ENCODE results near the gene ADPGK. TPM values are rescaled to one million over a fixed set of nuclear protein-coding genes. Genes with fewer than 3 reads are reported as not detected.

Gene ADPGK
- total RNA-seq = 39.7 and 41.8 TPM in 2 replicates
- long read RNA-seq, transcript ADPGK-201 (7 exons, 2,557 nt) = major isoform, 12 of 102 reads
- long read RNA-seq, partial matches to known transcripts = 9 of 102 reads
- long read RNA-seq, other reads (novel, unspliced or antisense) = 81 of 102 reads

DNA sequence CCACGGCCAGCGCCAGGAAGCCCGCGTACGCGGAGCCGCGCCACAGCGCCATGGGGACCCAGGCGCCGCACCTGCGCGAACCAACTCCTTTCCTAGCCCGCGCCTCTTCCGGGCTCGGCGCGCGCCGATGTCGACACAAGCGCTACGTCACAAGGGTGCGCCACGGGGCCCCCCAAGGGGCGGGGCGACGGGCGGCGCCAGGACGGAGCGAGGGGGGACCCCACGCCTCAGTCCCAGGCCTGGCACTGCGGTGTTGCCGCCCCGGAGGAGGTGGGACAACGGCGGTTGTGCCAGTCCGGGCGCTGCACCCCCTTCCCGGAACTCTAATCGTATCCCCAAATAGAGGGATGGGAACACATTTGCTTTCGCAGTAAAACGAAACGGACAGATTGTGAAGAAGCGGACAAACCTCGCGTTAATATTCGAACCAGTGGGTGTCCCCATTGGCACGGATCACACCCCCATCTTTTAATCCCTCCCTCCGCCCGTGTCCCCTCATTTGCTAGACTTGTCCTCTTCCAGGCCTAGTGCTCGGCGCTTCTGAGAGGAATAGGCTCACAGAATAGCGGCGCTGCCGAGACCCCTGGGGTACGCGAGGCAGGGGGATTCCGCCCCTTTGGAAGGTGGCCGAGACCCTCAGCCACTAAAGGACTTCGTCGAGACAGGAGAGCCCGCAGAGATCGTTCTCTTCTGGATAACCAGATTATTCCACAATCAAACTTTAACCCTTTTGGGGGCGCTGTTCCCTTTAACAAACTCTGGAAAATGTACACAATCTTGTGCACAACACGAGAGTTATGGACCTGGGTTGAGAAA is at the start of gene ADPGK:
ADPGK (minus strand) TSS at position 119 of the 816 bp plus-strand sequence; CDS start at position 52, 67 bp downstream.
- peak; percentile 87 for DNase-seq (ENCODE audit: low read depth, low spot score)
- H3K9me3 Mint-ChIP-seq = no peaks in the 10 kb centered on the region
- no peaks in the 10 kb centered on the region for H3K27me3 Mint-ChIP-seq (ENCODE audit: low read depth)
- H3K36me3 Mint-ChIP-seq (ENCODE audit: low read depth) = no peaks in the 10 kb centered on the region
- H3K4me1 Mint-ChIP-seq = peaks cover 42% of the 10 kb centered on the region
- H3K4me3 Mint-ChIP-seq = peak within 1 kb of the TSS; percentile 95
- peak within 1 kb of the TSS; percentile 91 for H3K27ac Mint-ChIP-seq (ENCODE audit: unreplicated experiment)
- TF ChIP-seq, protein P1, sequence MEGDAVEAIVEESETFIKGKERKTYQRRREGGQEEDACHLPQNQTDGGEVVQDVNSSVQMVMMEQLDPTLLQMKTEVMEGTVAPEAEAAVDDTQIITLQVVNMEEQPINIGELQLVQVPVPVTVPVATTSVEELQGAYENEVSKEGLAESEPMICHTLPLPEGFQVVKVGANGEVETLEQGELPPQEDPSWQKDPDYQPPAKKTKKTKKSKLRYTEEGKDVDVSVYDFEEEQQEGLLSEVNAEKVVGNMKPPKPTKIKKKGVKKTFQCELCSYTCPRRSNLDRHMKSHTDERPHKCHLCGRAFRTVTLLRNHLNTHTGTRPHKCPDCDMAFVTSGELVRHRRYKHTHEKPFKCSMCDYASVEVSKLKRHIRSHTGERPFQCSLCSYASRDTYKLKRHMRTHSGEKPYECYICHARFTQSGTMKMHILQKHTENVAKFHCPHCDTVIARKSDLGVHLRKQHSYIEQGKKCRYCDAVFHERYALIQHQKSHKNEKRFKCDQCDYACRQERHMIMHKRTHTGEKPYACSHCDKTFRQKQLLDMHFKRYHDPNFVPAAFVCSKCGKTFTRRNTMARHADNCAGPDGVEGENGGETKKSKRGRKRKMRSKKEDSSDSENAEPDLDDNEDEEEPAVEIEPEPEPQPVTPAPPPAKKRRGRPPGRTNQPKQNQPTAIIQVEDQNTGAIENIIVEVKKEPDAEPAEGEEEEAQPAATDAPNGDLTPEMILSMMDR (conservative IDR thresholded peaks at IDR 0.05) = peak; percentile 71

DNA sequence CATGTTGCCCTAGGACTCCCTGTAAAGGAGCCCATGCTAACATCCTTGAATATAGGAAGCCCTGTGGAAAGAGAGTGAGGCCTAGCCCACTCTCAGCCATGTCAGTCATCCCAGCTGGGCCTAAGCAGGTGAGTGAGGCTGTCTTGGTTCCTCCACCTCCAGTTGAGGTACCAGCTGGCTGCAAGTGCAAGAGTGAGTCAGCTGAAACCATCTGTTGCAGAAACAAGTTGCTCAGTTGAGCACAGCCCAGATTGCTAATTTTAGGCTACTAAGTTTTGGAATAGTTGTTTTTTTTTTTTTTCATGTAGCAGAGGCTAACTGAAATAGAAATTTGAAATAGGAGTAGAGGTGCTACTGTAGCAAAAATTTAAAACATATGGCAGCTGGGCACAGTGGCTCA is 43.7 kb upstream of the ADPGK start:
- Mint-ChIP-seq H3K4me3 (no peak overlapping the region), H3K9me3 (peaks cover 6% of the 10 kb centered on the region), H3K4me1 (peaks cover 3% of the 10 kb centered on the region), H3K27me3 (ENCODE audit: low read depth) (peaks cover 2% of the 10 kb centered on the region), H3K36me3 (ENCODE audit: low read depth) (no peaks in the 10 kb centered on the region), H3K27ac (ENCODE audit: unreplicated experiment) (no peak overlapping the region)
- TF ChIP-seq, protein P1 (conservative IDR thresholded peaks at IDR 0.05) = no peak
- no peak for DNase-seq (ENCODE audit: low read depth, low spot score)

- Mint-ChIP-seq H3K27me3 (ENCODE audit: low read depth) (peaks cover 2% of the 10 kb centered on the region), H3K36me3 (ENCODE audit: low read depth) (no peaks in the 10 kb centered on the region), H3K4me1 (peaks cover 3% of the 10 kb centered on the region), H3K27ac (ENCODE audit: unreplicated experiment) (no peak overlapping the region), H3K9me3 (peaks cover 6% of the 10 kb centered on the region), H3K4me3 (no peak overlapping the region)
- TF ChIP-seq, protein P1 (conservative IDR thresholded peaks at IDR 0.05) = no peak
- no peak for DNase-seq (ENCODE audit: low read depth, low spot score)
Observed at GRCh38 chr15:72826611-72827010, 43.1 kb upstream of the ADPGK start.

DNA sequence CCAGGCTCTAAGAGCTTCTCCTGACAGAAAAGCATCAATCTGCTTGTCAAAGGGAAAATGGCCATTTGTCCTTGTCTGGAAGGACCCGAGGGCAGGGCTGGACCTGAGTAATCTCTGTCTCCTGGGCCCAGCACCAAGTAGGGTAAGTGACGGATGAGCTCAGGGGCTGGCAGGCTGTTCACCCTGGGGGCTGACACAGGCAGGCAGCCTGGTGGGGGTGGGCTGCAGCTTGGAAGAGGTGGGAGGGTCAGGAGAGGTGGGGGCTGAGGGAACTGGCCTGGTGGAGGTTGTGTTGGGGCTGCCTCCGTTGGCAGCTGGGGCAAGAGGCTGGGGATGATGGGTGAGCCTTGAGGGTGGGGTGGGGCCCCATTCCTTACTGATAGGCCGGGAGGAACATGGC is 42.3 kb upstream of the ADPGK start:
- TF ChIP-seq, protein P1 (conservative IDR thresholded peaks at IDR 0.05) = no peak
- H3K4me1 Mint-ChIP-seq = peaks cover 3% of the 10 kb centered on the region
- H3K9me3 Mint-ChIP-seq = peaks cover 3% of the 10 kb centered on the region
- no peak for DNase-seq (ENCODE audit: low read depth, low spot score)
- peaks cover 2% of the 10 kb centered on the region for H3K27me3 Mint-ChIP-seq (ENCODE audit: low read depth)
- H3K27ac Mint-ChIP-seq (ENCODE audit: unreplicated experiment) = no peak overlapping the region
- H3K4me3 Mint-ChIP-seq = no peak overlapping the region
- no peaks in the 10 kb centered on the region for H3K36me3 Mint-ChIP-seq (ENCODE audit: low read depth)

DNA sequence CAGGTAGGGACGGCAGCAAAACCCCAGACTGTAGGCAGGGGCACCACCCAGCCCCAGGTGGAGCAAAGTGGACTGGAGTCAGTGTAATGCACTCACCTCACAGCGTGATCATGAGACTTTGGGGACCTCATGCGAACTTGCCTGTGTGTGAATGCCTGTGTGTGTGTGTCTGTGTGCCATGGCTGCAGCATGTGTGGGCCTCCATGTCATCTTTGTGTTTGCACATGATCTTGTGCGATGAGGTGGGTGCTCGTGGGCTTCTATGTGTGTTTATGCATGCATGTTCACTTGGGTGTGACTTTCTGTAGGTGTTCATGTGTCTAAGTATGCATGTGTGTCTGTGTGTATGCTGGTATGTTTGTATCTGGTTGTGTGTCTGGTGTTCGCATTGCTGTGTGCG is 41.2 kb upstream of the ADPGK start:
- H3K27ac Mint-ChIP-seq (ENCODE audit: unreplicated experiment) = no peak overlapping the region
- H3K4me1 Mint-ChIP-seq = peaks cover 3% of the 10 kb centered on the region
- TF ChIP-seq, protein P1 (conservative IDR thresholded peaks at IDR 0.05) = no peak
- no peaks in the 10 kb centered on the region for H3K36me3 Mint-ChIP-seq (ENCODE audit: low read depth)
- H3K4me3 Mint-ChIP-seq = no peak overlapping the region
- peaks cover 4% of the 10 kb centered on the region for H3K27me3 Mint-ChIP-seq (ENCODE audit: low read depth)
- DNase-seq (ENCODE audit: low read depth, low spot score) = no peak
- H3K9me3 Mint-ChIP-seq = no peaks in the 10 kb centered on the region
